Endothelial cell (in vitro differentiated cells): ENCODE results near the gene TSPAN9. TPM values are rescaled to one million over a fixed set of nuclear protein-coding genes. Genes with fewer than 3 reads are reported as not detected.

Experiments
- DNase-seq: peaks from one replicate; pipeline ENCODE4 v3.0.0; 2021; ENCODE audit warnings: low spot score
- H3K27ac Mint-ChIP-seq: one replicate; pipeline ENCODE4 v1.8.0; 2021; ENCODE audit warnings: mixed read lengths, inconsistent platforms; ENCODE audit not compliant: unreplicated experiment
- H3K27me3 Mint-ChIP-seq: one replicate; pipeline ENCODE4 v1.8.0; 2021; ENCODE audit warnings: mild to moderate bottlenecking, moderate library complexity, mixed read lengths, inconsistent platforms; ENCODE audit not compliant: unreplicated experiment
- H3K36me3 Mint-ChIP-seq: one replicate; pipeline ENCODE4 v1.8.0; 2021; ENCODE audit warnings: mild to moderate bottlenecking, low read depth, mixed read lengths, inconsistent platforms; ENCODE audit not compliant: unreplicated experiment
- H3K4me1 Mint-ChIP-seq: one replicate; pipeline ENCODE4 v1.8.0; 2021; ENCODE audit warnings: mild to moderate bottlenecking, mixed read lengths, inconsistent platforms; ENCODE audit not compliant: unreplicated experiment
- H3K4me3 Mint-ChIP-seq: one replicate; pipeline ENCODE4 v1.8.0; 2021; ENCODE audit warnings: mild to moderate bottlenecking, mixed read lengths, inconsistent platforms; ENCODE audit not compliant: unreplicated experiment
- H3K9me3 Mint-ChIP-seq: one replicate; pipeline ENCODE4 v1.8.0; 2021; ENCODE audit warnings: mixed read lengths, inconsistent platforms; ENCODE audit not compliant: unreplicated experiment
- total RNA-seq: library from RNA; stranded (reverse); fragmentation: NEBNext Ultra II Directional; extraction: Animal tissue kit (Norgen Biotek cat#: 25700); gene quantifications from one replicate; pipeline ENCODE4 v1.2.1, GENCODE V29; 2021; ENCODE audit not compliant: unreplicated experiment
- TF ChIP-seq, protein P1 (sequence below): fragments of 200-600 bp; sonication (generic); IDR thresholded peaks from one replicate; pipeline ENCODE4 v1.5.0; 2021; ENCODE audit warnings: antibody characterized with exemption; ENCODE audit not compliant: unreplicated experiment

The TSPAN9 gene
- total RNA-seq, 1 donor from 2014 or later, result 116 TPM

DNA sequence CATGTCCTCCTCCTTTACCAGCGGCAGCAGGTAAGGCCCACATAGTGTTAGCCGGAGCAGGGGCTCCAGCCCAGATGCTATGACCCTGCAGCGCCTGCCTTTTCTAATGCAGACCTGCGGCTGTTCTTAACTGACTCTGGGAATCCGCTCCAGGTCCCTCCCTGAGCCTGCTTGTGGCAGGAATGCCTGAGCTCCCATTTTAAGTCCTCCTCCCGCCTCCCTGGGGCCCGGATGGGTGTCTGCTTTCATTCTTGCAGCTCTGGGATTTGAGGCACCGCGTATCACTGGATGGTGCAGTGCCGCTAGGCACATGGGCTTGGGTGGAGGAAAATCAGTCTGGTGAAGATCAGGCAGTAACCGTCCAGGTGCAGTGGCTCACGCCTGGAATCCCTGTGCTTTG is 7.6 kb downstream of the TSPAN9 start:
- Mint-ChIP-seq H3K4me3 (peak overlapping the region; percentile 19), H3K36me3 (peaks cover 40% of the 10 kb centered on the region), H3K4me1 (peaks cover 45% of the 10 kb centered on the region), H3K9me3 (no peaks in the 10 kb centered on the region), H3K27me3 (peaks cover 15% of the 10 kb centered on the region), H3K27ac (no peak overlapping the region)
- DNase-seq, result no peak
- TF ChIP-seq, protein P1, sequence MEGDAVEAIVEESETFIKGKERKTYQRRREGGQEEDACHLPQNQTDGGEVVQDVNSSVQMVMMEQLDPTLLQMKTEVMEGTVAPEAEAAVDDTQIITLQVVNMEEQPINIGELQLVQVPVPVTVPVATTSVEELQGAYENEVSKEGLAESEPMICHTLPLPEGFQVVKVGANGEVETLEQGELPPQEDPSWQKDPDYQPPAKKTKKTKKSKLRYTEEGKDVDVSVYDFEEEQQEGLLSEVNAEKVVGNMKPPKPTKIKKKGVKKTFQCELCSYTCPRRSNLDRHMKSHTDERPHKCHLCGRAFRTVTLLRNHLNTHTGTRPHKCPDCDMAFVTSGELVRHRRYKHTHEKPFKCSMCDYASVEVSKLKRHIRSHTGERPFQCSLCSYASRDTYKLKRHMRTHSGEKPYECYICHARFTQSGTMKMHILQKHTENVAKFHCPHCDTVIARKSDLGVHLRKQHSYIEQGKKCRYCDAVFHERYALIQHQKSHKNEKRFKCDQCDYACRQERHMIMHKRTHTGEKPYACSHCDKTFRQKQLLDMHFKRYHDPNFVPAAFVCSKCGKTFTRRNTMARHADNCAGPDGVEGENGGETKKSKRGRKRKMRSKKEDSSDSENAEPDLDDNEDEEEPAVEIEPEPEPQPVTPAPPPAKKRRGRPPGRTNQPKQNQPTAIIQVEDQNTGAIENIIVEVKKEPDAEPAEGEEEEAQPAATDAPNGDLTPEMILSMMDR, result no peak

GRCh38 chr12:3085341-3086139 is 8.4 kb downstream of the TSPAN9 start:
- DNase-seq, result no peak
- Mint-ChIP-seq H3K36me3 (peaks cover 40% of the 10 kb centered on the region), H3K4me1 (peaks cover 50% of the 10 kb centered on the region), H3K27me3 (peaks cover 15% of the 10 kb centered on the region), H3K27ac (peak overlapping the region; percentile 75), H3K9me3 (no peaks in the 10 kb centered on the region), H3K4me3 (peak overlapping the region; percentile 37)
- TF ChIP-seq, protein P1, result no peak

DNA sequence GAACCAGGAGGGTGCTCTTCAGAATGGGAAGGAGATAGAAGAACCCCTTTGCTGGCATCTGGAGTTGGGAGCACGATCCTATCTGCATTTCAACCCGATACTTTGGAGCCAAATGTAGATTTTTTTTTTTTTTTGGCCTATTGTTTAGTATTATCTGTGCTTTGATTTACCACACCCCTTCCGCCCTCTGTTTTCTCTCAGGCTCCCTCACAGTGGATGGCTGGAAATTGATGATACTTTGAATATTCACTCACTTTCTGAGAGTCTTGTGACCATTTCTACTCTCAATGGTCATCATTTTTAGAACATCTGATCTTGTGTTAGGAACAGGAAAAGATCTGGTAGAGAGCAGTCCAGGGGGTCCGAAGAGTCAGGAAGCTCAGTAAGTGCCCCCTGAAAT is 9.0 kb downstream of the TSPAN9 start:
- no peak for DNase-seq
- Mint-ChIP-seq H3K27ac (peak overlapping the region; percentile 49), H3K9me3 (no peaks in the 10 kb centered on the region), H3K4me1 (peaks cover 50% of the 10 kb centered on the region), H3K27me3 (peaks cover 15% of the 10 kb centered on the region), H3K36me3 (peaks cover 45% of the 10 kb centered on the region), H3K4me3 (peak overlapping the region; percentile 37)
- TF ChIP-seq, protein P1, result no peak

- TF ChIP-seq, protein P1, result no peak
- H3K4me1 Mint-ChIP-seq, result peaks cover 45% of the 10 kb centered on the region
- peaks cover 15% of the 10 kb centered on the region for H3K27me3 Mint-ChIP-seq
- H3K36me3 Mint-ChIP-seq, result peaks cover 43% of the 10 kb centered on the region
- no peak for DNase-seq
- no peaks in the 10 kb centered on the region for H3K9me3 Mint-ChIP-seq
- H3K27ac Mint-ChIP-seq, result no peak overlapping the region
- H3K4me3 Mint-ChIP-seq, result no peak overlapping the region
Measured at GRCh38 chr12:3086729-3087323, 9.6 kb downstream of the TSPAN9 start.
